GM10266 (cell line): ENCODE data around the gene SDK1.
"Not testable (repeated sequence)": the region's sequence is repeated elsewhere in the genome, so short reads cannot be mapped to it uniquely, and the experiment has no call there.

Source experiments
- DNase-seq: peaks from one replicate; pipeline ENCODE4 v3.0.0; 2012; ENCODE audit errors: extremely low spot score
- TF ChIP-seq, protein P1 (sequence below): IDR thresholded peaks from 2 replicates; pipeline ENCODE4 v1.5.1; 2012; ENCODE audit warnings: mild to moderate bottlenecking, low read depth; ENCODE audit not compliant: control insufficient read depth, insufficient read depth; ENCODE audit errors: missing control alignments

SDK1 gene

GRCh38 chr7:4233146-4233545 is 932.1 kb downstream of the SDK1 start:
- DNase-seq, result no peak
- TF ChIP-seq, protein P1, sequence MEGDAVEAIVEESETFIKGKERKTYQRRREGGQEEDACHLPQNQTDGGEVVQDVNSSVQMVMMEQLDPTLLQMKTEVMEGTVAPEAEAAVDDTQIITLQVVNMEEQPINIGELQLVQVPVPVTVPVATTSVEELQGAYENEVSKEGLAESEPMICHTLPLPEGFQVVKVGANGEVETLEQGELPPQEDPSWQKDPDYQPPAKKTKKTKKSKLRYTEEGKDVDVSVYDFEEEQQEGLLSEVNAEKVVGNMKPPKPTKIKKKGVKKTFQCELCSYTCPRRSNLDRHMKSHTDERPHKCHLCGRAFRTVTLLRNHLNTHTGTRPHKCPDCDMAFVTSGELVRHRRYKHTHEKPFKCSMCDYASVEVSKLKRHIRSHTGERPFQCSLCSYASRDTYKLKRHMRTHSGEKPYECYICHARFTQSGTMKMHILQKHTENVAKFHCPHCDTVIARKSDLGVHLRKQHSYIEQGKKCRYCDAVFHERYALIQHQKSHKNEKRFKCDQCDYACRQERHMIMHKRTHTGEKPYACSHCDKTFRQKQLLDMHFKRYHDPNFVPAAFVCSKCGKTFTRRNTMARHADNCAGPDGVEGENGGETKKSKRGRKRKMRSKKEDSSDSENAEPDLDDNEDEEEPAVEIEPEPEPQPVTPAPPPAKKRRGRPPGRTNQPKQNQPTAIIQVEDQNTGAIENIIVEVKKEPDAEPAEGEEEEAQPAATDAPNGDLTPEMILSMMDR, result no peak

- no peak for DNase-seq
- TF ChIP-seq, protein P1, result no peak
Observed at GRCh38 chr7:4233621-4234497, 932.8 kb downstream of the SDK1 start.

DNA sequence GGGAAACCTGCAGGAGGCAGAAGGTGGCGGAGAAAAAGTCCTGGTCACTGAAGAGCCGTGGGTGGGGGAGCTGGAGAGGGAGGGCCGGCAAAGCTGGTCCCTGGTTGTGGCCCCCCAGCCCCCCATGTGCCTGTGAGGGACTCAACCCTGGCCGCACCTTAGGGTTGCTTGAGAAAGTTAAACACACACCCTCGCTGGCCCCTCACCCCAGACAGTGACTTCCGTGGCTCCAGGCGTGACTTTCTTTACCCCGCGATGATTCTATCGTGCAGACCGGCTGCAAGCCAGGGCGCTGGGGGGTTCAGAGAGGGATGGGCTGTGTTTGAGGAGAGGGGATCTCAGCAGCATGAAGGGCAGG is 933.4 kb downstream of the SDK1 start:
- DNase-seq, result no peak
- TF ChIP-seq, protein P1, result no peak

- TF ChIP-seq, protein P1, result no peak
- no peak for DNase-seq
Observed at GRCh38 chr7:4234886-4235285, 933.8 kb downstream of the SDK1 start.

DNA sequence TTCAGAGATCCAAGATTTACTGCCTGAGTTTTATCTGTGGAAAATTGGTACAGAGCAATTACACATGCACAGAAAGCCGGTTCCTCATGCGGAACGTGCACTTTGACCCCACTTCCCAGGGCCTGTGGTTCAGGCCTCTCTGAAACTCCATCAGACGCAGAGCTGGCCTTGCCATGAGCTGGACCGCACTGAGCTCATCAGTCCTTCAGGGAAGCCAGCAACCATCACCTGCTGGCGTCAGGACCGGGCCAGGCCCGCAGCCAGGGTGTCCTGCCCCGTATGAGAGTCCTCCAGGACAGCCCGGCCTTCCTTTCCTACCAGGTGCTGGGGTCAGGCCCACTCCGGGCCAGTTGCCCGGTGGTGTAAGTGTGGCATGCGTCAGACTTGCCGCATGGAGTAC is 934.5 kb downstream of the SDK1 start:
- TF ChIP-seq, protein P1, result no peak
- no peak for DNase-seq

DNA sequence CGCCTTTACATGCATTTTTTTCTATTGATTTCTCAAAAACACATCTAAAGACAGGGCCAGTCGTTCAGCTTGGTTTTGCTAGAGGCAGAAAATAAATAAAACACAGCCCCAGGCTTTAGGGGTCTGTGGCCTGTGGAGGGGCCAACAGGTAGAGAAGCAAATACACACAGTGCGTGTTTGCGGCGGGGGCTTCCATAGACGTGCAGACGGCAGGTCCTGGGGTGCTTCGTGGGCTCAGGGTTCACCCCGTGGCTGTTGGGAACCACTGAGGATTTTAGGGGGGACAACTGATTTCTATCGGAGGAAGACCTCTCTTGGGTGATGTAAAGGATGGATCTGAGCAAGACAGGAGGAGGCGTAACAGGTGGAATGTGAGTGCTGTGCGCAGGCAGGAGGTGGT is 935.3 kb downstream of the SDK1 start:
- DNase-seq, result no peak
- TF ChIP-seq, protein P1, result no peak

DNA sequence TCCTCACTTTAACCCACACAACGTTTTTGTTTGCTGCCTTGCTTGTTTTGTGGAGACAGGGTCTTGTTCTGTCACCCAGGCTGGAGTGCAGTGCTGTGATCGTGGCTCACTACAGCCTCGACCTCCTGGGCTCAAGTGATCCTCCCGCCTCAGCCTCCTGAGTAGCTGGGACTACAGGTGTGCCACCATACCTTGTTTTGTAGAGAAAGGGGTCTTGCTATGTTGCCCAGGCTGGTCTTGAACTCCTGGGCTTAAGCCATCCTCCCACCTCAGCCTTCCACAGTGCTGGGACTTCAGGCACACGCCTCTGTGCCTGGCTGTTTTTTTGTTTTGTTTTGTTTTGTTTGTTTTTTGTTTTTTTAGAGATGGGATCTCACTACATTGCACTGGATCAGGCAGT is 935.8 kb downstream of the SDK1 start:
- DNase-seq, result not testable (repeated sequence)
